ENCODE data around the gene A4GNT. TPM values are rescaled to one million over a fixed set of nuclear protein-coding genes. Genes with fewer than 3 reads are reported as not detected.
A peak's percentile ranks its signal among the peaks of the same experiment; 100 is the strongest.
"Not testable (repeated sequence)": the region's sequence is repeated elsewhere in the genome, so short reads cannot be mapped to it uniquely, and the experiment has no call there.

The A4GNT gene
- total RNA-seq, 1 donor from 2014 or later: not detected

- peak; percentile 7 for DNase-seq
Observed at GRCh38 chr3:138118612-138119422, 13.4 kb downstream of the A4GNT start.

GRCh38 chr3:138114988-138115971, 16.9 kb downstream of the A4GNT start, which contains the start of gene DZIP1L:
DZIP1L (minus strand) TSS chr3:138115608; CDS start chr3:138103971, 11,637 bp downstream.
- peak; percentile 30 for DNase-seq

- no peak for DNase-seq
Observed at GRCh38 chr3:138114431-138114918, 17.7 kb downstream of the A4GNT start.

GRCh38 chr3:138113326-138113725, 18.9 kb downstream of the A4GNT start:
- no peak for DNase-seq

GRCh38 chr3:138112362-138112761, 19.8 kb downstream of the A4GNT start:
- no peak for DNase-seq

GRCh38 chr3:138105598-138105997, 26.6 kb downstream of the A4GNT start:
- DNase-seq: no peak

- DNase-seq: no peak
Observed at GRCh38 chr3:138103466-138103865, 28.7 kb downstream of the A4GNT start.

GRCh38 chr3:138101351-138101940, 30.7 kb downstream of the A4GNT start:
- DNase-seq: not testable (repeated sequence)

GRCh38 chr3:138099417-138099816, 32.8 kb downstream of the A4GNT start:
- no peak for DNase-seq

GRCh38 chr3:138097192-138098172, 34.7 kb downstream of the A4GNT start:
- DNase-seq: no peak

GRCh38 chr3:138093721-138094120, 38.5 kb downstream of the A4GNT start:
- no peak for DNase-seq

GRCh38 chr3:138092023-138092422, 40.2 kb downstream of the A4GNT start:
- DNase-seq: no peak

GRCh38 chr3:138089091-138089490, 43.1 kb downstream of the A4GNT start:
- no peak for DNase-seq

GRCh38 chr3:138085745-138086144, 46.4 kb downstream of the A4GNT start:
- DNase-seq: not testable (repeated sequence)

- no peak for DNase-seq
Observed at GRCh38 chr3:138084196-138084595, 48.0 kb downstream of the A4GNT start.

GRCh38 chr3:138082992-138083386, 49.2 kb downstream of the A4GNT start:
- no peak for DNase-seq

GRCh38 chr3:138082085-138082991, 49.9 kb downstream of the A4GNT start:
- no peak for DNase-seq

- no peak for DNase-seq
Observed at GRCh38 chr3:138081371-138082084, 50.7 kb downstream of the A4GNT start.

GRCh38 chr3:138079901-138080300, 52.3 kb downstream of the A4GNT start:
- no peak for DNase-seq

Measured in skin of body (tissue), 2 donors.